ENCODE data around the gene FAM209B. TPM values are rescaled to one million over a fixed set of nuclear protein-coding genes. Genes with fewer than 3 reads are reported as not detected.

The FAM209B gene
- total RNA-seq, 1 experiment from 2014 or later, result 0.92 TPM

DNA sequence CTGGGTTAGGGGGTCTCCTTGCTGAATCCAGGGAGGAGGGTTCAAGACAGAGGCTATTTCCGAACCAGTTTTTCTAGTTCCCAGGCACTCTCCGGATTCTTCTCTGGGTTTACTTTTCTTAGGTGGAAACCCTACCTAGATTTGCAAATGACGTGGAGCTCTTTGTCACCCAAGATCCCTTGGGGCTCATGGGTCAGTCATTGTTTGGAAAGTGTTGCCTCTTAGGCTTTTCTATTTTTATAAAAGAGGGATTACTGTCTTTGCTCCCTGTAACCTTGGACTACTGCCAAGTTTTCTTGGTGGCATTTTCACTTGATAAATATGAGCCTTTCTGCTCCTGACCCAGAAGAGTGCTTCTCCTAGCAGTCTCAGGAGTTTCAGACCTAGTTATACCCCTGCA is 33.6 kb downstream of the FAM209B start:
- H3K4me3 Mint-ChIP-seq, result no peak overlapping the region
- H3K9me3 Mint-ChIP-seq, result peaks cover 0 to 3% of the 10 kb centered on the region in 2 experiments; a peak in 1 of 5 replicates
- no peak overlapping the region for H3K9ac ChIP-seq (ENCODE audit: extremely low read depth, insufficient read length, low read length)
- H3K27me3 ChIP-seq (ENCODE audit: insufficient read depth, low read length), result no peaks in the 10 kb centered on the region
- no peak overlapping the region for H3K27ac ChIP-seq (ENCODE audit: insufficient read length, low read depth, low read length)
- peaks cover 6 to 8% of the 10 kb centered on the region in 2 experiments; a peak in 3 of 4 replicates for H3K4me1 Mint-ChIP-seq
- H3K23ac ChIP-seq (ENCODE audit: insufficient read length, low read depth, low read length), result no peak overlapping the region
- no peak overlapping the region for H2BK120ac ChIP-seq (ENCODE audit: low read depth, low read length, poor library complexity, severe bottlenecking)
- H2BK15ac ChIP-seq (ENCODE audit: low read depth, low read length), result no peak overlapping the region
- H3K9me3 ChIP-seq (ENCODE audit: control insufficient read depth, low read depth, low read length), result no peaks in the 10 kb centered on the region
- H3K27ac Mint-ChIP-seq, result peak overlapping the region in 1 of 3 experiments; percentile 64; a peak in 1 of 7 replicates
- H3K27me3 Mint-ChIP-seq (ENCODE audit: low read depth), result no peaks in the 10 kb centered on the region
- H3K14ac ChIP-seq (ENCODE audit: insufficient read depth, low read length), result no peak overlapping the region
- no peaks in the 10 kb centered on the region for H3K79me1 ChIP-seq (ENCODE audit: insufficient read depth, low read depth, low read length, poor library complexity, severe bottlenecking)
- no peaks in the 10 kb centered on the region for H3K23me2 ChIP-seq (ENCODE audit: insufficient read length, low read depth, low read length, poor library complexity, severe bottlenecking)
- H4K5ac ChIP-seq (ENCODE audit: insufficient read length, low read depth, low read length), result no peak overlapping the region
- H2BK12ac ChIP-seq (ENCODE audit: insufficient read length, low read depth, low read length), result no peak overlapping the region
- no peaks in the 10 kb centered on the region for H3K36me3 Mint-ChIP-seq (ENCODE audit: insufficient read depth in 1 of 3, low read depth in 3 of 3)
- TF ChIP-seq, protein P1, sequence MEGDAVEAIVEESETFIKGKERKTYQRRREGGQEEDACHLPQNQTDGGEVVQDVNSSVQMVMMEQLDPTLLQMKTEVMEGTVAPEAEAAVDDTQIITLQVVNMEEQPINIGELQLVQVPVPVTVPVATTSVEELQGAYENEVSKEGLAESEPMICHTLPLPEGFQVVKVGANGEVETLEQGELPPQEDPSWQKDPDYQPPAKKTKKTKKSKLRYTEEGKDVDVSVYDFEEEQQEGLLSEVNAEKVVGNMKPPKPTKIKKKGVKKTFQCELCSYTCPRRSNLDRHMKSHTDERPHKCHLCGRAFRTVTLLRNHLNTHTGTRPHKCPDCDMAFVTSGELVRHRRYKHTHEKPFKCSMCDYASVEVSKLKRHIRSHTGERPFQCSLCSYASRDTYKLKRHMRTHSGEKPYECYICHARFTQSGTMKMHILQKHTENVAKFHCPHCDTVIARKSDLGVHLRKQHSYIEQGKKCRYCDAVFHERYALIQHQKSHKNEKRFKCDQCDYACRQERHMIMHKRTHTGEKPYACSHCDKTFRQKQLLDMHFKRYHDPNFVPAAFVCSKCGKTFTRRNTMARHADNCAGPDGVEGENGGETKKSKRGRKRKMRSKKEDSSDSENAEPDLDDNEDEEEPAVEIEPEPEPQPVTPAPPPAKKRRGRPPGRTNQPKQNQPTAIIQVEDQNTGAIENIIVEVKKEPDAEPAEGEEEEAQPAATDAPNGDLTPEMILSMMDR (conservative IDR thresholded peaks at IDR 0.05), result no peak
- WGBS (ENCODE audit: extremely low coverage, insufficient read length, low lambda C conversion rate), result no CpG with 5 or more reads among the region's 3 CpGs
- no peak overlapping the region for H3T11ph ChIP-seq (ENCODE audit: low read length)
- no peaks in the 10 kb centered on the region for H3K4me1 ChIP-seq (ENCODE audit: insufficient read depth, low read length)
- H3K56ac ChIP-seq (ENCODE audit: insufficient read length, low read depth, low read length), result no peak overlapping the region
- no peaks in the 10 kb centered on the region for H3K79me2 ChIP-seq (ENCODE audit: insufficient read depth, low read length)
- no peak overlapping the region for H2AK5ac ChIP-seq (ENCODE audit: insufficient read length, low read length)
- no peak overlapping the region for H2BK5ac ChIP-seq (ENCODE audit: insufficient read length, low read length)
- H2BK20ac ChIP-seq (ENCODE audit: low read depth, low read length, poor library complexity, severe bottlenecking), result no peak overlapping the region
- H3K4me2 ChIP-seq (ENCODE audit: insufficient read depth, insufficient read length, low read length), result no peak overlapping the region
- DNase-seq, result no peak
- no peak overlapping the region for H4K91ac ChIP-seq (ENCODE audit: insufficient read length, low read depth, low read length)
- no peaks in the 10 kb centered on the region for H4K20me1 ChIP-seq (ENCODE audit: control insufficient read depth, insufficient read depth, insufficient read length)
- H2AFZ ChIP-seq (ENCODE audit: low read length), result no peak overlapping the region
- no peak overlapping the region for H3K18ac ChIP-seq (ENCODE audit: insufficient read length, low read depth, low read length)
- no peak overlapping the region for H4K8ac ChIP-seq (replicated peaks; ENCODE audit: insufficient read length, low read depth, low read length)
- H3K4ac ChIP-seq (ENCODE audit: low read depth, low read length), result no peak overlapping the region
